ENCODE results near the gene HDX.

GRCh38 chrX:84357296-84357695, 145.0 kb downstream of the HDX start:
- TF ChIP-seq CTCF (IDR thresholded peaks at IDR 0.05) (no peak), POLR2A (IDR thresholded peaks at IDR 0.05) (no peak)

Measured in thyroid gland (tissue), 4 donors.